ENCODE data around the gene RALGAPA1.
"Not testable (repeated sequence)": the region's sequence is repeated elsewhere in the genome, so short reads cannot be mapped to it uniquely, and the experiment has no call there.

Gene RALGAPA1

DNA sequence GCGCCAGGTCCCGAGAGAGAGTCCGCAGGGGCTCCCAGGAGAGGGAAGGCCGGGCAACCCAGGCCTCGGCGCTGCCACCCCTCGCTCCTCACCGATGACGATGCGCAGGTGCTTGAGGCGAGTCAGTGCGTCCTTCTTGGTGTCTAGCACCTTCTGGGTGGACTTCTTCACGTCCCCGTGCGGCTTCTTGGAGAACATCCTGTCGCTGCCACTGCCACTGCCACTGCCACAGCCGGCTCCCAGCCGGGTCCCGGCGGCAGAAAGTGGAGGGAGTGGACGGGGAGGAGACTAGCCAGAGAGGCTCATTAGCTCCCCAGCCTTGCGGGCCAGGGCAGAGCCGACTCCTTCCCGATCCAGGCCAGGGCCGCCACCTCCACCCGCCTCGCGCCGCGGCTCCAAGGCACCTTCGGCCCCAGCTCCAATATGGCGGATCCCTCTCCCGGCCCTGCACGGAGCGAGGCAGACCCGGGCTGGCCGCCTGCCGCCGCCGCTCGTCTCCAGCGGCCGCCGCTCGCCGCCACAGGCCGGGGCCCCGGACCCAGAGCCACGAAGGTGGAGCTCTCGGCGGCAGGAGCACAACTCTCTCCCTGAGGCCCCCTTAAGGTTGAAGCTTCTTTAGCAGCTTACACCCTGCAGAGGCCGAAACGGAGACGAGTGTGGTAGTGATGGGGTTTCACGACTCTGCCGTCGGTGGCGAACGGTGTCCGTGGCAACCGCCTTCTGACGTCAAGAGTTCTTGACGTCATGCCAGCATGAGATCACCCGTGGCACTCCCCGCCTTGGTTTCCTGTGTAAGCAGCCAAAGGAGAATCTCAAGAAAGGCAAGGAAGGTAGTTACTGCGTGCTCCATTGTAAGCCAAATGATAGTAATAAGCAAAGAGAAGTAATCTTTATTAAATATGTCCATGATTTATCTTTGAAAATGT, at the start of gene RALGAPA1:
TSS of gene RALGAPA1 (minus strand) at position 658 of the 926 bp plus-strand sequence. CDS start at position 198, 460 bp downstream.
- Histone ChIP-seq H3K4me3 (ENCODE audit: low read depth, low read length) (peak within 1 kb of the TSS; percentile 93), H3K4me1 (ENCODE audit: control insufficient read depth, insufficient read depth, low read length, unreplicated experiment) (peaks cover 19% of the 10 kb centered on the region), H3K79me2 (ENCODE audit: control insufficient read depth, insufficient read depth, low read length, unreplicated experiment) (peaks cover 23% of the 10 kb centered on the region), H2AFZ (ENCODE audit: low read length, unreplicated experiment) (peak within 1 kb of the TSS; percentile 87), H3K27ac (ENCODE audit: low read depth, low read length) (peak within 1 kb of the TSS; percentile 56)
- not testable (repeated sequence) for H3K27me3 ChIP-seq (ENCODE audit: insufficient read depth, low read length); H3K36me3 ChIP-seq (ENCODE audit: insufficient read depth, low read length)

DNA sequence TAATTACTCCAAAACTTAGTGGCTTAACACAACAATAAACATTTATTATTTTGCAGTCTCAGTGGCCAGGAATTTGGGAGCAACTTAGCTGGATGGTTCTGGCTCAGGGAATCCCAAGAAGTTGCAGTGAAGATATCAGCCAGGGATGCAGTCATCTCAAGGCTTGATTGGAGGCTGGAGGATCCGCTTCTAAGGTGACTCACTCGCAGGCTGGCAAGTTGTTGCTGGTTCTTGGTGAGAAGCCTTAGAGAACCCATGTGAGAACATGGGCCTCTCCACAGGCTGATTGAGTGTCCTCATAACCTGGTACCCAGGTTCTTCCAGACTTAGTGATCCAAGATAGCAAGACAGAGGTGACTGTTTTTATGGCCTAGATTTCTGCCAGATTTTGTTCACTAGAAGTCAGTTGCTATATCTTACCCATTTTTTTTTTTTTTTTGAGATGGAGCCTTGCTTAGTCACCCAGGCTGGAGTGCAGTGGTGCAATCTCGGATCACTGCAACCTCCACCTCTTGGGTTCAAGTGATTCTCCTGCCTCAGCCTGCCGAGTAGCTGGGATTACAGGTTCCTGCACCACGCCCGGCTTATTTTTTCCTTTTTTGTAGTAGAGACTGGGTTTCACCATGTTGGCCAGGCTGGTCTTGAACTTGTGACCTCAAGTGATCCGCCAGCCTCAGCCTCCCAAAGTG, 49.6 kb upstream of the RALGAPA1 start:
- Histone ChIP-seq H3K4me1 (ENCODE audit: control insufficient read depth, insufficient read depth, low read length, unreplicated experiment) (peaks cover 5% of the 10 kb centered on the region), H3K27ac (ENCODE audit: low read depth, low read length) (no peak overlapping the region), H3K27me3 (ENCODE audit: insufficient read depth, low read length) (no peaks in the 10 kb centered on the region), H3K4me3 (ENCODE audit: low read depth, low read length) (no peak overlapping the region), H3K36me3 (ENCODE audit: insufficient read depth, low read length) (peaks cover 13% of the 10 kb centered on the region; the same call in 1 of the 2 replicates), H3K79me2 (ENCODE audit: control insufficient read depth, insufficient read depth, low read length, unreplicated experiment) (no peaks in the 10 kb centered on the region), H2AFZ (ENCODE audit: low read length, unreplicated experiment) (no peak overlapping the region)

DNA sequence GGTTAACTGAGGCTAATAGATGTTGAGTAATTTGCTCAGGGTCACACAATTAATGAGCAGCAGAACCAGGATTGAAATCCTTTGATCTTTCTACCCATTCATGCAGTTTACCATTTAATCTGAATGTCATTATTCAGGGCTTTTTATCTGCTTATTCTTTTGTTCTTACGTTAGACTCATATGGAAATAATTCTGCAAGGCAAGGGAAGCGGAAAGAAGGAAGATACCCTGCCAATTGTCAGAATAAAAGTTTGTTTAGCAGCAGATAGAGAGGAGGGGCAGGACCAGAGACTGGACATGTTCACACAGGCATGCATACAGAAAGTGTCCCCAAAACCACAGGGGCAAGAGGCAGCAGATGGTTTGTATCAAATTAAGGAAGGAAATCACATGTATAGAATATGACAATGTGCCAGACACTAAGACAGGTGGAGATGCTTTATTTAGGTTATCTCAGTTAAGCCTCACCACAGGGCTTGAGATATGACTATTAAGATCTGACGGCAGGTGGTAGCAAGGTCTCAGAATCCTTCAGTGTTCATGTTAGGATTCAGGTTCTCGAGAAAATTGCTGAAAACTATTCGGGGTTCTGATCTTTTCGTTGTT, 46.9 kb upstream of the RALGAPA1 start:
- H3K27ac ChIP-seq (ENCODE audit: low read depth, low read length): no peak overlapping the region

DNA sequence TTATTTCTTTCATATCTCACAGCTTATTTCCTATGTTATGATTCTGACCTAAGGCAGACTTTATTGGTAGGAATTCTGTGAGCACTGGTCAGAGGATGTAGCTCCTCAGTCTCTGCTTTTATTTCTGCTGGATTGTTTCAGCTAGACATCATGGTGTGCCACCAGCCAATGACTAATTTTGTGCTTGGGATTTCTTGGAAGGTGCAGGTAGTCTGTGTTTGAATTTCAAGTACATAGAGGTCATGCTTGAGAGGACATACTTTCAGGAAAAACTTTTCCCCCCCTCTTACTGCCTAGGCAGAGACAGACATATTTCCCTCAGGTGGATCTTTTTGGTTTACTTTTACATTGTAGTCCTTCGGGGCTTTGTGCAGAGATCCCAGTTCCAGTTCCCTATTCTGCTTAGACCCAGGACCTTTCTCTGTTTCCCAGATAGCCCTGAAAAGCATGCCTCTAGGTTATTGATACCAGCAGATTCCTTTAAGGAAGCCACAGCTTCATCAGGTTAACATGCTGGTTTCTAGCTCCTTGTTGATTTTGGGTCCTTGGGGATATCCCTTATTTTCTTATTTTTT, 45.7 kb upstream of the RALGAPA1 start:
- no peaks in the 10 kb centered on the region for H3K79me2 ChIP-seq (ENCODE audit: control insufficient read depth, insufficient read depth, low read length, unreplicated experiment)
- no peak overlapping the region for H2AFZ ChIP-seq (ENCODE audit: low read length, unreplicated experiment)
- H3K4me1 ChIP-seq (ENCODE audit: control insufficient read depth, insufficient read depth, low read length, unreplicated experiment): peaks cover 5% of the 10 kb centered on the region
- H3K36me3 ChIP-seq (ENCODE audit: insufficient read depth, low read length): peaks cover 16% of the 10 kb centered on the region
- no peak overlapping the region for H3K4me3 ChIP-seq (ENCODE audit: low read depth, low read length)
- H3K27me3 ChIP-seq (ENCODE audit: insufficient read depth, low read length): no peaks in the 10 kb centered on the region
- H3K27ac ChIP-seq (ENCODE audit: low read depth, low read length): no peak overlapping the region

More for the DNA sequence above, 46.9 kb upstream of the RALGAPA1 start:
- H3K4me3 ChIP-seq (ENCODE audit: low read depth, low read length): no peak overlapping the region
- no peak overlapping the region for H2AFZ ChIP-seq (ENCODE audit: low read length, unreplicated experiment)
- peaks cover 14% of the 10 kb centered on the region for H3K36me3 ChIP-seq (ENCODE audit: insufficient read depth, low read length)
- H3K4me1 ChIP-seq (ENCODE audit: control insufficient read depth, insufficient read depth, low read length, unreplicated experiment): peaks cover 5% of the 10 kb centered on the region
- H3K27me3 ChIP-seq (ENCODE audit: insufficient read depth, low read length): no peaks in the 10 kb centered on the region
- H3K79me2 ChIP-seq (ENCODE audit: control insufficient read depth, insufficient read depth, low read length, unreplicated experiment): no peaks in the 10 kb centered on the region

DNA sequence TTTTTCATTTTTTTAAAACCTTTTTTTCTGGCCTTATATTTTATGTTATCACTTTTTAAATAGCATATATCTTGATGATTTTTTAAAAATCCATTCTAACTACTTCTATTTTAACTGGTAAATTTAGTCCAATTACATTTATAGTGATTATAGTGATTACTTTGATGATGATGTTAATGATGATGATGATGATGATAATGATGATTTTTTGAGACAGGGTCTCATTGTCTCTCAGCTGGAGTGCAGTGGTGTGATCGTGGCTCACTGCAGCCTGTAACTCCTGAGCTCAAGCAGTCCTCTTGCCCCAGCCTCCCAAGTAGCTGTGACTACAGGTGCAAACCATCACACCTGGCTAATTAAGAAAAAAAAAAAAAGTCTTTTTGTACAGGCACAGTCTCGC, 44.1 kb upstream of the RALGAPA1 start:
- Histone ChIP-seq H3K27ac (ENCODE audit: low read depth, low read length) (no peak overlapping the region), H3K27me3 (ENCODE audit: insufficient read depth, low read length) (no peaks in the 10 kb centered on the region), H3K4me3 (ENCODE audit: low read depth, low read length) (no peak overlapping the region), H3K4me1 (ENCODE audit: control insufficient read depth, insufficient read depth, low read length, unreplicated experiment) (no peaks in the 10 kb centered on the region), H3K79me2 (ENCODE audit: control insufficient read depth, insufficient read depth, low read length, unreplicated experiment) (no peaks in the 10 kb centered on the region), H2AFZ (ENCODE audit: low read length, unreplicated experiment) (no peak overlapping the region), H3K36me3 (ENCODE audit: insufficient read depth, low read length) (peaks cover 16% of the 10 kb centered on the region)

DNA sequence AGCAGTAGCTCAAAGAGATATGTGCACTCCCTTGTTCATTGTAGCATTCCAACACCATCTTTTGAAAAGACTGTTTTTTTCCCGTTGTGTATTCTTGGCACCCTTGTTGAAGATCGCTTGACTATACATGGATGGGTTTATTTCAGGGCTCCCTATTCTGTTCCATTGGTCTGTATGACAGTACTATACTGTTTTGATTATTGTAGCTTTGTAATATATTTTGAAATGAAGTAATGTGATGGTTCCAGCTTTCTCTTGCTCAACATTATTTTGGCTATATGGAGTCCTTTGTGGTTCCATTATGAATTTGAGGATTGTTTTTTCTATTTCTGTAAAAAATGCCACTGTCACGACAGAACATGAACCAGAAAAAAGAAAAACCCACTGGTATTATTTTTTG, 42.7 kb upstream of the RALGAPA1 start:
- Histone ChIP-seq H3K27ac (ENCODE audit: low read depth, low read length) (no peak overlapping the region), H3K27me3 (ENCODE audit: insufficient read depth, low read length) (no peaks in the 10 kb centered on the region), H3K79me2 (ENCODE audit: control insufficient read depth, insufficient read depth, low read length, unreplicated experiment) (no peaks in the 10 kb centered on the region), H3K36me3 (ENCODE audit: insufficient read depth, low read length) (peaks cover 16% of the 10 kb centered on the region), H3K4me1 (ENCODE audit: control insufficient read depth, insufficient read depth, low read length, unreplicated experiment) (no peaks in the 10 kb centered on the region), H2AFZ (ENCODE audit: low read length, unreplicated experiment) (no peak overlapping the region), H3K4me3 (ENCODE audit: low read depth, low read length) (no peak overlapping the region)

DNA sequence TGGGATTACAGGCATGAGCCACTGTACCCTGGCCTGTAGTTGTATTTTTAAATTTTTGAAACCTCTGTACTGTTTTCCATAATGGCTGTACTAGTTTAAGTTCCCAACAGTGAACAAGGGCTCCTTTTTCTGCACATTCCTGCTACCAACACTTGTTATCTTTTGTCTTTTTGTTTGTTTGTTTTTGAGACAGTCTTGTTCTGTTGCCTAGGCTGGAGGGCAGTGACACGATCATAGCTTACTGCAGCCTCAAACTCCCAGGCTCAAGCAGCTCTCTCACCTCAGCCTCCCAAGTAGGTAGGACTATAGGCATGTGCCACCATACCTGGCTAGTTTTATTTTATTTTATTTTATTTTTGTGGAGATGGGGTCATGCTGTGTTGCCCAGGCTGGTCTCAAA, 40.0 kb upstream of the RALGAPA1 start:
- H3K27me3 ChIP-seq (ENCODE audit: insufficient read depth, low read length): no peaks in the 10 kb centered on the region
- H3K4me3 ChIP-seq (ENCODE audit: low read depth, low read length): no peak overlapping the region
- H2AFZ ChIP-seq (ENCODE audit: low read length, unreplicated experiment): no peak overlapping the region
- H3K79me2 ChIP-seq (ENCODE audit: control insufficient read depth, insufficient read depth, low read length, unreplicated experiment): no peaks in the 10 kb centered on the region
- H3K4me1 ChIP-seq (ENCODE audit: control insufficient read depth, insufficient read depth, low read length, unreplicated experiment): no peaks in the 10 kb centered on the region
- H3K27ac ChIP-seq (ENCODE audit: low read depth, low read length): no peak overlapping the region
- H3K36me3 ChIP-seq (ENCODE audit: insufficient read depth, low read length): peaks cover 16% of the 10 kb centered on the region

DNA sequence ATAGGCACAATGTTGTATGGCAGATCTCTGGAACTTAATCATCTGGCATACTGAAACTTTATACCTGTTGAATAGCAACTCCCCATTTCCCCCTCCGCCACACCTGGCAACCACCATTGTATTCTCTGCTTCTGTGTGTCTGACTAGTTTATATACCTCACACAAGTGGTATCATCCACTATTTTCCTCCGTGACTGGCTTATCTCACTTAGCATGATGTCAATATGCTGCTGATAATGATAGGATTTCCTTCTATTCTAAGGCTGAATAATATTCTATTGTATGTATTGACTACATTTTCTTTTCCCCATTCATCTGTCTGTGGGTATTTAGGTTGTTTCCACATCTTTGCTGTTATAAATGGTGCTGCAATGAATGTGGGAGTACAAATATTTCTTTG, 38.5 kb upstream of the RALGAPA1 start:
- Histone ChIP-seq H3K27ac (ENCODE audit: low read depth, low read length) (no peak overlapping the region), H3K4me3 (ENCODE audit: low read depth, low read length) (no peak overlapping the region), H3K27me3 (ENCODE audit: insufficient read depth, low read length) (no peaks in the 10 kb centered on the region), H3K79me2 (ENCODE audit: control insufficient read depth, insufficient read depth, low read length, unreplicated experiment) (no peaks in the 10 kb centered on the region), H3K36me3 (ENCODE audit: insufficient read depth, low read length) (peaks cover 16% of the 10 kb centered on the region), H2AFZ (ENCODE audit: low read length, unreplicated experiment) (no peak overlapping the region), H3K4me1 (ENCODE audit: control insufficient read depth, insufficient read depth, low read length, unreplicated experiment) (no peaks in the 10 kb centered on the region)

DNA sequence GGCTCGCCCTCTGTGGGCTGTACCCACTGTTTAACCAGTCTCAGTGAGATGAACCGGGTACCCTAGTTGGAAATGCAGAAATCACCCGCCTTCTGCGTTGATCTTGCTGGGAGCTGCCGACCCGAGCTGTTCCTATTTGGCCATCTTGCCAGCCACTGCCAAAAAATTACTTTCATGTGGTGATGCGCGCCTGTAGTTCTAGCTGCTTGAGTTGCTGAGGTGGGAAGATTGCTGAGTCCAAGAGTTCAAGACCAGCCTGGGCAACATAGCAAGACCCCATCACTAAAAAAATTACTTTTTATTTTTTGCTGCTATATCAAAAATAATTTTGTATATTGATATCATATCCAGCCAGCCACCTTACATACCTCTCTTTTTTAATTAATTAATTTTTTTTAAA, 35.4 kb upstream of the RALGAPA1 start:
- H3K4me1 ChIP-seq (ENCODE audit: control insufficient read depth, insufficient read depth, low read length, unreplicated experiment): no peaks in the 10 kb centered on the region
- no peak overlapping the region for H3K4me3 ChIP-seq (ENCODE audit: low read depth, low read length)
- H3K79me2 ChIP-seq (ENCODE audit: control insufficient read depth, insufficient read depth, low read length, unreplicated experiment): no peaks in the 10 kb centered on the region
- no peaks in the 10 kb centered on the region for H3K36me3 ChIP-seq (ENCODE audit: insufficient read depth, low read length)
- H3K27ac ChIP-seq (ENCODE audit: low read depth, low read length): no peak overlapping the region
- no peaks in the 10 kb centered on the region for H3K27me3 ChIP-seq (ENCODE audit: insufficient read depth, low read length)
- no peak overlapping the region for H2AFZ ChIP-seq (ENCODE audit: low read length, unreplicated experiment)

DNA sequence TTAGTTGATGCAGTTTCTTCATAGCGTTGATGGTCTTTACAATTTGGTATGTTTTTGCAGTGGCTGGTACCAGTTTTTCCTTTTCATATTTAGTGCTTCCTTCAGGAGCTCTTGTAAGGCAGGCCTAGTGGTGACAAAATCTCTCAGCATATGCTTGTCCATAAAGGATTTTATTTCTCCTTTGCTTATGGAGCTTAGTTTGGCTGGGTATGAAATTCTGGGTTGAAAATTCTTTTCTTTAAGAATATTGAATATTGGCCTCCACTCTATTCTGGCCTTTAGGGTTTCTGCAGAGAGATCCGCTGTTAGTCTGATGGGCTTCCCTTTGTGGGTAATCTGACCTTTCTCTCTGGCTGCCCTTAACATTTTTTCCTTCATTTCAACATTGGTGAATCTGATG, 33.1 kb upstream of the RALGAPA1 start:
- not testable (repeated sequence) for H3K27ac ChIP-seq (ENCODE audit: low read depth, low read length); H3K4me3 ChIP-seq (ENCODE audit: low read depth, low read length); H3K79me2 ChIP-seq (ENCODE audit: control insufficient read depth, insufficient read depth, low read length, unreplicated experiment); H2AFZ ChIP-seq (ENCODE audit: low read length, unreplicated experiment); H3K36me3 ChIP-seq (ENCODE audit: insufficient read depth, low read length); H3K4me1 ChIP-seq (ENCODE audit: control insufficient read depth, insufficient read depth, low read length, unreplicated experiment); H3K27me3 ChIP-seq (ENCODE audit: insufficient read depth, low read length)

Measured in ACC112 (cell line).